HG03108 (cell line): ENCODE results near the gene AMTN.
A peak's percentile ranks its signal among the peaks of the same experiment; 100 is the strongest.
"Not testable (repeated sequence)": the region's sequence is repeated elsewhere in the genome, so short reads cannot be mapped to it uniquely, and the experiment has no call there.

Experiments
- ATAC-seq: cut with Tn5 transposase; IDR thresholded peaks from one replicate; pipeline ENCODE4 v1.9.1; 2021; ENCODE audit warnings: moderate library complexity; ENCODE audit not compliant: unreplicated experiment

Gene AMTN

GRCh38 chr4:70518269-70518668 lies at the start of gene AMTN:
Gene AMTN (plus strand): TSS chr4:70518569. CDS start chr4:70518778, 209 bp downstream.
- no peak for ATAC-seq

- no peak for ATAC-seq
Observed at GRCh38 chr4:70471897-70472296, 46.5 kb upstream of the AMTN start, which contains the start of gene MUC7. Gene MUC7 (plus strand): TSS chr4:70472197. CDS start chr4:70474022, 1,825 bp downstream.

GRCh38 chr4:70473679-70474078 lies 44.7 kb upstream of the AMTN start:
- ATAC-seq: no peak

- no peak for ATAC-seq
Observed at GRCh38 chr4:70488748-70489147, 29.6 kb upstream of the AMTN start.

- ATAC-seq: no peak
Observed at GRCh38 chr4:70496231-70496630, 22.1 kb upstream of the AMTN start.

GRCh38 chr4:70501838-70502237 lies 16.5 kb upstream of the AMTN start:
- not testable (repeated sequence) for ATAC-seq

- no peak for ATAC-seq
Observed at GRCh38 chr4:70504733-70505132, 13.6 kb upstream of the AMTN start.

- peak; percentile 80 for ATAC-seq
Observed at GRCh38 chr4:70505151-70505748, 13.1 kb upstream of the AMTN start.

- ATAC-seq: no peak
Observed at GRCh38 chr4:70508801-70509200, 9.6 kb upstream of the AMTN start.

- ATAC-seq: no peak
Observed at GRCh38 chr4:70511365-70511764, 7.0 kb upstream of the AMTN start.

GRCh38 chr4:70515367-70516250 lies 2.8 kb upstream of the AMTN start:
- no peak for ATAC-seq

GRCh38 chr4:70518716-70519115 lies 347 bp downstream of the AMTN start:
- ATAC-seq: no peak

GRCh38 chr4:70522626-70523025 lies 4.3 kb downstream of the AMTN start:
- ATAC-seq: no peak

- no peak for ATAC-seq
Observed at GRCh38 chr4:70530997-70531396, 12.6 kb downstream of the AMTN start.

- peak; percentile 53 for ATAC-seq
Observed at GRCh38 chr4:70531981-70532380, 13.6 kb downstream of the AMTN start.

GRCh38 chr4:70533211-70533610 lies 14.8 kb downstream of the AMTN start:
- no peak for ATAC-seq

GRCh38 chr4:70533791-70534190 lies 15.4 kb downstream of the AMTN start:
- ATAC-seq: no peak

- not testable (repeated sequence) for ATAC-seq
Observed at GRCh38 chr4:70534886-70535285, 16.5 kb downstream of the AMTN start.

- no peak for ATAC-seq
Observed at GRCh38 chr4:70538869-70539268, 20.5 kb downstream of the AMTN start.

- ATAC-seq: no peak
Observed at GRCh38 chr4:70544279-70544868, 26.0 kb downstream of the AMTN start.

- no peak for ATAC-seq
Observed at GRCh38 chr4:70556856-70557255, 38.5 kb downstream of the AMTN start.
